ENCODE results near the gene LPP. TPM values are rescaled to one million over a fixed set of nuclear protein-coding genes. Genes with fewer than 3 reads are reported as not detected.

Gene LPP
- total and polyA plus RNA-seq, 2 of the 13 experiments (the other 11 are each of a cell fraction or from before 2014, with no cell fraction given) = 19.2 to 29.9 TPM

DNA sequence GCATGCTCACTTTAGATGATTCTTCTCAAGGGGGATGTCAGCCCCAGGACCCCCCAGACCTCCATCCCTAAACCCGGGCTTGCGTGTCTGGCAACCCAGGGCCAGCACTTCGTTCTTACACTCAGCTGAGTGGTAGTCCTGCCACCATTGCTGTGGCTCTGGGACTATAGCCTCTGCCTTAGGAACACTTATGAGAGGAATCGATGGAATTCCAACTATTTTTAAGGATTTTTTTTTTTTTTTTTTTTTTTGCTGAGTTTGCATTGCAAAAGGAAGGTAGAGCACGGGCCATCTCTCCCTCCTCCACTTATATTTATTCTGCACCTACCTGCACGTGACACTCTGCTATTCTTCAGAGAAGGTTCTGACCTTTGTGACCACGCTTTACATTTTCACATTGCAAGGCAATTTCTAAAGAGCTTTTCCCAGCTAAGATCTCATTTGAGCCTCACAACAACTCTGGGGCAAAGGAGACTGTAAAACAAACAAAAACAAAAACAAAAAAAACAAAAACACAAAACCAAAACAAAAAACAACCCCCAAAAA is 113.9 kb downstream of the LPP start (continued):
- TF ChIP-seq PAXIP1 (CRISPR knock-in tag; conservative IDR thresholded peaks at IDR 0.05) = no peak
- TF ChIP-seq, protein P1, sequence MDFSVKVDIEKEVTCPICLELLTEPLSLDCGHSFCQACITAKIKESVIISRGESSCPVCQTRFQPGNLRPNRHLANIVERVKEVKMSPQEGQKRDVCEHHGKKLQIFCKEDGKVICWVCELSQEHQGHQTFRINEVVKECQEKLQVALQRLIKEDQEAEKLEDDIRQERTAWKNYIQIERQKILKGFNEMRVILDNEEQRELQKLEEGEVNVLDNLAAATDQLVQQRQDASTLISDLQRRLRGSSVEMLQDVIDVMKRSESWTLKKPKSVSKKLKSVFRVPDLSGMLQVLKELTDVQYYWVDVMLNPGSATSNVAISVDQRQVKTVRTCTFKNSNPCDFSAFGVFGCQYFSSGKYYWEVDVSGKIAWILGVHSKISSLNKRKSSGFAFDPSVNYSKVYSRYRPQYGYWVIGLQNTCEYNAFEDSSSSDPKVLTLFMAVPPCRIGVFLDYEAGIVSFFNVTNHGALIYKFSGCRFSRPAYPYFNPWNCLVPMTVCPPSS (IDR thresholded peaks at IDR 0.05) = no peak
- TF ChIP-seq, protein P2, sequence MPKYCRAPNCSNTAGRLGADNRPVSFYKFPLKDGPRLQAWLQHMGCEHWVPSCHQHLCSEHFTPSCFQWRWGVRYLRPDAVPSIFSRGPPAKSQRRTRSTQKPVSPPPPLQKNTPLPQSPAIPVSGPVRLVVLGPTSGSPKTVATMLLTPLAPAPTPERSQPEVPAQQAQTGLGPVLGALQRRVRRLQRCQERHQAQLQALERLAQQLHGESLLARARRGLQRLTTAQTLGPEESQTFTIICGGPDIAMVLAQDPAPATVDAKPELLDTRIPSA (CRISPR knock-in tag; IDR thresholded peaks at IDR 0.05; ENCODE audit: borderline replicate concordance) = no peak
- TF ChIP-seq BCL6 (CRISPR knock-in tag; IDR thresholded peaks at IDR 0.05) = peak; percentile 58; the same call in 1 of the 2 replicates
- TF ChIP-seq HOXA5 (CRISPR knock-in tag; IDR thresholded peaks at IDR 0.05) = no peak
- no peak for TF ChIP-seq ISL2 (CRISPR knock-in tag; IDR thresholded peaks at IDR 0.05)
- TF ChIP-seq ZSCAN25 (CRISPR knock-in tag; IDR thresholded peaks at IDR 0.05) = no peak
- no peak for TF ChIP-seq ARID4A (CRISPR knock-in tag; IDR thresholded peaks at IDR 0.05; ENCODE audit: borderline replicate concordance)
- TF ChIP-seq BHLHE40 (IDR thresholded peaks at IDR 0.05; ENCODE audit: low read length) = peak; percentile 41; the same call in 1 of the 2 replicates
- TF ChIP-seq U2AF1 (optimal IDR thresholded peaks at IDR 0.05; ENCODE audit: low read depth, low read length) = no peak
- no peak for TF ChIP-seq ZUFSP (CRISPR knock-in tag; IDR thresholded peaks at IDR 0.05; ENCODE audit: borderline replicate concordance)
- TF ChIP-seq ZNF468 (CRISPR knock-in tag; IDR thresholded peaks at IDR 0.05) = no peak
- no peak for TF ChIP-seq ZNF558 (CRISPR knock-in tag; IDR thresholded peaks at IDR 0.05; ENCODE audit: borderline replicate concordance)
- TF ChIP-seq ZSCAN21 (CRISPR knock-in tag; IDR thresholded peaks at IDR 0.05; ENCODE audit: borderline replicate concordance) = no peak
- TF ChIP-seq MAFK (conservative IDR thresholded peaks at IDR 0.05 in 1 of 2, IDR thresholded peaks at IDR 0.05 in 1 of 2; ENCODE audit: low read length in 2 of 2) = peak; percentile 88 to 92
- no peak for TF ChIP-seq RBM22 (optimal IDR thresholded peaks at IDR 0.05; ENCODE audit: low read length)
- no peak for TF ChIP-seq RFX5 (IDR thresholded peaks at IDR 0.05; ENCODE audit: low read depth, low read length)
- peak; percentile 85 for TF ChIP-seq MAFF (IDR thresholded peaks at IDR 0.05; ENCODE audit: low read depth, low read length)
- TF ChIP-seq ZNF501 (CRISPR knock-in tag; IDR thresholded peaks at IDR 0.05) = no peak
